A204.1 (cell line): ENCODE measurements around the gene FHIT.
"Not testable (repeated sequence)": the region's sequence is repeated elsewhere in the genome, so short reads cannot be mapped to it uniquely, and the experiment has no call there.

ENCODE experiments used
- FAIRE-seq: peaks from 2 replicates; lab custom pipeline; 2012; peaks lifted over from hg19 to GRCh38; lab: Jason Lieb, UNC

FHIT gene

DNA sequence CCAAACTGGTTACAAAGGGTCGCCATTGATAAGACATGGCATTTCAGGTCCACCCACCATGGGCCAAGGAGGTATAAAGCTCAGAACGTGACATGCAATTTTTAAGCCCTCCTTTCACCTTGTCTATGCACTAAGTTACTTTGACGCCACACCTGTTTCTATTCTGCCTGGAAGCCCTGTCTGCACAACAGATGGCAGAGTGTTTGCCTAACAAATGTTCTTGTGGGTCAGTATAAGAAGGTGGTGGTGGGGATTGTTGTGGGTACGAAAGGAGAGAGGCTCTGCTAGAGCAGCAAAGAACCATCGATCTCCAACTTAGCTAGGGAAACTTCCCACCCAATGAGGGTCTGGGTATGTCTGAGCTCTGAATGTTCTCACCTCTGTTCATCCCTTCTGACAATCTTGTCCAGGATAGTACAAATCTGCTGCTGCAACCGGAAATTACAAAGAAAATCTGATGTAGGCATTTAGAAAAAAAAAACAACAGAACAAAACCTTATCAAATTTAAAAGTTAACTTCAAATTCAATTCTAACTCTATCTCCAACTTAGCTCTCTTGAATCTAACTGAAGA lies 1256.4 kb downstream of the FHIT start:
- FAIRE-seq: no peak

- FAIRE-seq: no peak
These were observed 1258.7 kb downstream of the FHIT start for GRCh38 chr3:59992578-59992977.

DNA sequence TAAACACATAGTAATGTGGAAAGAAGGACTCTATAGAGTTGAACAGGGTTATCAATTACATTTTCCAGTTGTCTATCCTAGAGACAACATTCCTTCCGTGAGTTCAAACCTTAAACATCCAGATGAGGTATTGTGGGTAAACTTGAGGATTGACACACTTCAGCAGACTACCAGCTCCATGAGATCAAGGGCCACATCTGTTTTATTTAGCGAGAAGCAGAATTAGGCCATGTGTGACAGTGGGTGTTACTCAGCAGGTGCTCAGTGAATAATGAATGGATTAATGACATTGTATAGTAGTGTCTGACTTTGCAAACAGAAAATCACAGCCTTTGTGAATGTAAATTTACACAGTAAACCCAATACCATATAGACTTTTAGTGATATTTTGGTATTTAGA lies 1260.3 kb downstream of the FHIT start:
- no peak for FAIRE-seq

GRCh38 chr3:59982510-59982909 lies 1268.7 kb downstream of the FHIT start:
- no peak for FAIRE-seq

- no peak for FAIRE-seq
These were observed 1269.9 kb downstream of the FHIT start for GRCh38 chr3:59981377-59981776.

DNA sequence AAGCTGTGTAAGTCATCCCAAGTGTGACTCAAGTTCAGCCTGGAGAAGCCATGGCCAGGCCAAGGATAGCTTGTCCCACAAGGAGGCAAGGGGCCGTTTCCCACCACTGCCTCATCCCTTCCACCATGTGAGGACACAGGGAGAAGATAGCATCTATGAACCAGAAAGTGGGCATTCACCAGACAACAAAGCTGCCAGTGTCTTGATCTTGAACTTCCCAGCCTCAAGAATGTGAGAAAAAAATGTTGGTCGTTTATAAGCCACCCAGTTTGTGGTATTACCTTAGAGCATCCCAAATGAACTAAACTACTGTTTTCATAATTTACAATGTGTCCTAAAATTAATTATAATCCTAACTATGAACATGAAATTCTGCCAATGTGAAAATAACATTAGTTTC lies 1270.7 kb downstream of the FHIT start:
- no peak for FAIRE-seq

DNA sequence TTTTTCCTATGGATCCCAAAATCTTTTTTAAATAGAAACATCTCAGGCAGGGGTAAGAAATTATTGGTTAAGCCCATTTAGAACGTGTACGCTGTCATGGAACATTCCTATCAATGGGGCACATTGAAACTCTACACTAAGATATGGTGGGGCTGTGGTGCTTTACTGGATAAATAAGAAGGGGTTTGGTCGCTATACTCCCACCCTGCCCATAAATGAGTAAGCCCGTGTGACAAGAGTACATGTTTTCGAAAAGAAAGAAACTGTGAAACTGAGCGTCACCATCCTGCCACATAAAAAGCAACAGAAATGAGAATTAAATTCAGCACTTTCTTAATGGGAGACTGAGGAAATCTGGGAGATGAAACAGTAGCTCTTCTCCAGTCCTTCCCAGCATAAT lies 1271.7 kb downstream of the FHIT start:
- no peak for FAIRE-seq

DNA sequence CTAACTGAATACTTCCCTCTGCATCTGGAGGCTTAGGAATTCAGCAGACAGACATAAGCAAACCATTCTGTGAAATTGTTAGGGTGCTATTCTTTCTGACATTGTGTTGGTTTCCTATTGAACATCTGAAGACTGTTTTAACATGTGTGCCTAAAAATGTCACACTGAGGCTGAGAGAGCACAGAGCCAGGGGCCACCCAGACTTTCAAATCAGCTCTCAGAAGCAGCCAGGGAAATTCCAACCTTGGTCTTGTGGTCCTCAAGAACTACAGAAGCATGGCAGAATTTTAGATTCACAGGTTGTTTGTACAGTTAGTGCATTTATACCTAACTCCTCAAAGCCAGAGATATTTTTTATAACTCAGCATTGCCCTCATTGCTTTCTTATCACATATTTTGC lies 1272.3 kb downstream of the FHIT start:
- FAIRE-seq: no peak

DNA sequence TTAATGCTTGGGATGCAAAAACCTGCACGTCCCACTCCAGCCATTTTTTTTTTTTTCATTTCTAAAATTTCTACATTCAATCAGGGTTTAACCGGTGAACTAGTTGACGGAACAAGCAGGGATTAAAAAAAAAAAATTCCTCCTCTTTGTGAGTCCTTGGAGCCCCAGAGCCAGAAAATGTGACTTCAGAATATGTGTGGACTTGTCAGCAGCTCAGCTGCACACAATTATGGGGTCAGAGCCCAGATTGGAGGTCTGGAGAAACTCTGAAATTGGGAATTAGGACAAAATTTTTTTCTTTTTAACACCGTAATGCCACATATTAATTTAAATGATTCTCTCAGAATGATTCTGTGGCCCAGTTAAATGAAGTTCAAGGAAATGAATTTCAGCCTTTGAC lies 1280.5 kb downstream of the FHIT start:
- no peak for FAIRE-seq

DNA sequence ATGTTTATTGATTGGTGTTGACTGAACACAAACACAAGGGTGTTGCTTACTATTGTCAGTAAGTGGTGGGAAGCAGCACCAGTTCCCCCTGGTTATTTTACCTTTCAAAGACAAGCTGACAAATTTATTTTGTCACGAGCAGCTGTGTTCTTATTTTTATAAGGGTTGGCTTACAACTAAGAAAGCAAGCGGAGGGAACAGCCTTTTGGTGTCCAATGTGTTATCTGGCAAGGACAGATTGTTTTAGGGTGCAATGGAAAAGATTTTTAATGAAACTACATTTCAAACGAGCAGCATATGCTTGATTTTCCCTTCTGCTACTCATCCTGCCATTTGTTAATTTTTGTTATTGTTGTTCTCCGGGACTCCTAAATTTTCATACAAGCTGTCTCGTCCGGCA lies 1280.9 kb downstream of the FHIT start:
- FAIRE-seq: no peak

- no peak for FAIRE-seq
These were observed 1282.7 kb downstream of the FHIT start for GRCh38 chr3:59968513-59969045.

- FAIRE-seq: no peak
These were observed 1287.6 kb downstream of the FHIT start for GRCh38 chr3:59963676-59964075.

DNA sequence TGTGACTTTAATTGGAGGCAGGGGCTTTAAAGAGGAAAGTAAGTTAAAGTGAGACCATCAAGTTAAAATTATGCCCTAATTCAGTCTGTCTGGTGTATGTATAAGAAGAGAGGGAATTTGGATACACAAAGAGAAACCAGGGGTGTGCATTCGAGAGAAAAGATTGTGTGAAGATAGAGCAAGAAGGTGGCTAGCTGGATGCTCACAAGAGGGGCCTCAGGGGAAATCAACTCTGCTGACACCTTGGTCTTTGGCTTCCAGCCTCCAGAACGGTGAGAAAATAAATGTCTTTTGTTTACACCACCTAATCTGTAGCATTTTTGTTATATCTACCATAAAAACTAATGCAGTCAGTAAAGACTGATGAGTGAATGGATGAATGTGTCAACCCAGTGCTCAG lies 1294.1 kb downstream of the FHIT start:
- FAIRE-seq: no peak

DNA sequence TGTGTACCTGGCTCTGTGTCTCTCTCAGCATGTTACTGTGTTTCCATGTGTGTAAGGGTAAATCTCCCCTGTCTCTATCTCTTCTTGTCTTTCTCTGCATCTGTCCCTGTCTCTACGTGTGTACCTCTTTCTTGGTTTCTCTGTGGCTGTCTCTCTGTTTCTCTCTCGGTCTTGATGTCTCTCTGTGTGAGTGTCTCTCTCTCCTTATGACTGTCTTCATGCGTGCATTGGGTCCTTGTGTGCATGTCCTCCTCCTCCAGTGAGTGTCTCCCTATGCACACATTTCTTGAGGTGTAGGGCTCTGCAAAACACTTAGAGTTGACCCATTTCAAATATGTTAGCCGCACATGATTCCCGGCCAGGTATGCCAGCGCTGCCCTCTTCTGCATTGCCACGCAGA lies 1298.1 kb downstream of the FHIT start:
- no peak for FAIRE-seq

DNA sequence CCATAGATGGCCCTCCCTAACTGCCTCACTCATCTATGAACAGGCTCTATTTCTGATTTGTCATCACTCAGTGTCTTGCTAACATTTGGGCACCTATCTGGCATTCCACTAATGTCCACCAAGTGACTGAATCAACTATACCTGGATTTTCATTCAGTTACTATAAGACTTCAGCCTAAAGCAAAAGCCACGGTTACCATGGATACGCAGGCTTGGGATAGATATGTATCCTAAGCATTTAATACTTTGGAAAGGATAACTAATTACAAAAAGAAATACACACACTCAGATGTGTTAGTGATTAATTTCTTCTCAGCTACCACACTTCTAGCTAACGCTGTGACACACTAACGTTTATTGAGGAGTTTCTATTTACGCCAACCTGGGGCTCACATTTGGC lies 1301.9 kb downstream of the FHIT start:
- no peak for FAIRE-seq

DNA sequence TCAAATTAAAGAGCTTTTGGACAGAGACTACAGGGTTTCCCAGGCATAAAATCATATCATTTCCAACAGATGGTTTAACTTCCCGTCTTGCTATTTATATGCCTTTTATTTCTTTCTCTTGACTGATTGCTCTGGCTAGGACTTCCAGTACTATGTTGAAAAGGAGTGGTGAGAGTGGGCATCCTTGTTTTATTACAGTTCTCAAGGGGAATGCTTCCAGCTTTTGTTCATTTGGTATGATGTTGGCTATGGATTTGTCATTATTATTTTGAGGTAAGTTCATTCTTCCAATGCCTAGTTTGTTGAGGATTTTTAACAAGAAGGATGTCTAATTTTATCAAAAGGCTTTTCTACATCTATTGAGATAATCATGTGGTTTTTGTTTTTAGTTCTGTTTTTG lies 1304.9 kb downstream of the FHIT start:
- FAIRE-seq: no peak

DNA sequence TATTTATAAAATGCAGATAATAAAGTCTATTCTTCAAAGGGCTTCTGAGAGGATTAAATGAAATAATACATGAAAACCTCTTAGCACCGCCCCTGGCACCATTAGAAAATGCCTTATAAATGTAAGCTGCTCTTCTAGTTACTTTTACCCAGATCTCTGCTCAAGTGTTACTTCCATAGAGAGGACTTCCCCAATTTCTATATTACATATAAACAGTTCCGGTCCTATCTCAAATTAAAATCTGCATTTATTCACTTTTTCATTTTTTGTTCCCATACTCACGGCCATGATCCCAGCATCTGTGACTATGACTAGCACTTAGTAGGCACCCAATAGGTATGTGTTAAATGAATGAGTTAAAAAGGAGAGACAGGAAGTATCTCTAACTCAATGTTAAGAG lies 1310.5 kb downstream of the FHIT start:
- FAIRE-seq: no peak

DNA sequence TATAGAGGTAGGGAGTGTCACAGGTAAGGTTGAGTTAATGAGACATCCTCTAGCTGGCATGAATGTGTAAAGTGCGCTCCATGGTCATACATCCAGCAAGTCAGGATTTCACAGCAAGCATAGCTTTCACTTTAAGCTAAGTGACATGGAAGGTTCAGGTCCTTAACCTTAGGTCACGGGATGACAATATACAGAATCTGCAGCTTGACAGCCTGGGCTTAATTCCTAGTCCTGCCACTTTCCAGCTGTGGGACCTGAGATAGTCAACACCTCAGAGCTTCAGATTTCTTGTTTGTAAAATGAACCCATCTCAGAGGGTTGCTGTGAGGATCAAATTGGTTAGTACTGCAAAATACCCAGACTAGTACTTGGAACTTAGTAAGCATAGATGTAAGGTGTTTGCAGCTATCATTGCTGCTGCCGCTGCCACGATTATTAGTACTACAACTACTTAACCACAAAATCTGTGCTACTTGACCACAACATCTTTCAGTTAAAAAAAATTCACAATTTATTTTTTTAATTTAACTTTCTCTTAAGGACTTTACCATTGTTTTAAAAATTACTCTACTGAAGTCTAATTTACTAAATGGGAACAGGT lies 1311.3 kb downstream of the FHIT start:
- FAIRE-seq: no peak

GRCh38 chr3:59938828-59939227 lies 1312.4 kb downstream of the FHIT start:
- FAIRE-seq: no peak

DNA sequence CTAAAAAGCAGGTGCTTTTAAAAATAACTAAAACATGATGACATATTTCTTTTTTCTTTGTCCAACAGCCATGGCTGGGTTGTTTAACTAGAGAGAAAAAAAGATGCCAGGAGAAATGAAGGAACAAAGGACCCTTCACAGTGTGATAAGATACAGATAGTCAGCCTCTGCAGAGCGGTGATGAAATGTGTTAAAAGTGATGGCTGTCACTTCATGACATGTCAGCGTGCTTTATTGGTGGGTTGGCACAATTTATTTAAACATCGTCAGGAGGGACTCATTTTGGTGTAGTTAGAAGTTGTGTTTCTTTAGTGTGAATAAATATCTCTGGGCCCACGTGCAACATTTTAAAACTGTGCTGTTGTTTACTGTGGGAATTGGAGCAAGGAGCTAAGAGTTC lies 1314.1 kb downstream of the FHIT start:
- FAIRE-seq: no peak

- FAIRE-seq: no peak
These were observed 1314.8 kb downstream of the FHIT start for GRCh38 chr3:59936472-59936871.

- FAIRE-seq: no peak
These were observed 1316.2 kb downstream of the FHIT start for GRCh38 chr3:59935025-59935424.

- FAIRE-seq: not testable (repeated sequence)
These were observed 1316.7 kb downstream of the FHIT start for GRCh38 chr3:59934560-59934959.

DNA sequence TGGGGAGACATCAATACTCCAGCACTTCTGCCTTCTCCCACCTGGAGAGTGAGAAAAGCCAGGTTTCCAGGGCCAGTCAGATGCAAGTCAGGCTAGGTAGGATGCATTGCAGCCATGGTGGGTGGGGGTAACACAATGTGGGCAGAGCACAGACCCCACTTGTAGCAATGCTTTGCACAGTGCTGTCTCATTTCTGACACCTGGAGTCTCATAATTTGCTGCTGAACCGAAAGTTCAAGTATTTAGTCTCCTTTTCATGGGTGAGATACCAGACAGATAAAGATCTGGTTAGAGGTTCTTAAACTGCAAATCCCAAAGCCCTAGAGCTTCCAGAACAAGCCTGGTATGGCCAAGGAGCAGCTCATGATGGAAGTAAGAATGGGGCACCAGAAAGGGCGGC lies 1321.1 kb downstream of the FHIT start:
- FAIRE-seq: no peak

- FAIRE-seq: no peak
These were observed 1324.2 kb downstream of the FHIT start for GRCh38 chr3:59927056-59927455.
